Measurements from ENCODE around the gene GALNT14.

The GALNT14 gene

DNA sequence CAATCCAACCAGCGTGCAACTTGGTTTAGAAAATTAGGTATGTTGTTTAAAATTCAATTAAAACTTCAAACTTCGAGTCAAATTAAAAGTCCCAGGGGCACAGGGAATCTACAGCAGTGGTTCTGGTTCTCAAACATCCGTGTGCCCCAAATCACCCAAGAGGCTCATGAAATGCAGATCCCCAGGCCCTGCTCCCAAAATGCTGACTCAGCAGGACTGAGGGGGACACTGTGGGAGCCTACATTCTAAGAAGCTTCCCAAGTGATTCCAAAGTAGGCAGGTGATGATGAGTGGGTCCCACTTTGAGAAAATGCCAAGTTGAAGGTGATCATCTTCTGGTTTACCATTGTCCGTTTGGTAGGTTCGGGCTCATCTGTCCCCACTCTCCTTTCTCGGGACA, 82.3 kb downstream of the GALNT14 start:
- no peak for DNase-seq (ENCODE audit: low read depth in 2 of 2)

DNA sequence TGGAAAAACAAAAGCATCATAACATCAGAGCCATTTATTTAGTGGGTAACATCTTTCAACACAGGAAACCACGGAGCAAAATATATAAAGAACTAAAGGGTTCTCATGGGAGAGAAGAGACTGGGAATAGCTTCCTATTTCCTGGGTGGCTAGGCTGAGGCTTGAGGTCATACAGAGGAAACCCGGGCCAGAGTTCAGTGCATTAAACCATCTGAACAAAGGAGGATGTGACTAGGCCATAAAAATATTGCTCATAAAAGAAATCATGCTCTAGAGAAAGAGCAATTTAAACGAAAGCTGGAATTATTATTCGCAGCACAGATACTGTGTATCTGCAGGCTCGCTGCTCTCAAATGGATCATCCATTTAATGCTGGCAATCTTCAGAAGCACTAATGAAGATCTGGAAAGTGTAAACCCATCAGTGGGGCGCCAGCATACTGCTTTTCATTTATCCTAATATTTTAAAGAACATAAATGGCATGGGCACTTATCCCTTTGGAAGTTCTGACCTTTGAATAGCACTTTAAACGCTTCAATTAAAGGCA, 83.3 kb downstream of the GALNT14 start:
- DNase-seq (ENCODE audit: low read depth in 2 of 2) = no peak

DNA sequence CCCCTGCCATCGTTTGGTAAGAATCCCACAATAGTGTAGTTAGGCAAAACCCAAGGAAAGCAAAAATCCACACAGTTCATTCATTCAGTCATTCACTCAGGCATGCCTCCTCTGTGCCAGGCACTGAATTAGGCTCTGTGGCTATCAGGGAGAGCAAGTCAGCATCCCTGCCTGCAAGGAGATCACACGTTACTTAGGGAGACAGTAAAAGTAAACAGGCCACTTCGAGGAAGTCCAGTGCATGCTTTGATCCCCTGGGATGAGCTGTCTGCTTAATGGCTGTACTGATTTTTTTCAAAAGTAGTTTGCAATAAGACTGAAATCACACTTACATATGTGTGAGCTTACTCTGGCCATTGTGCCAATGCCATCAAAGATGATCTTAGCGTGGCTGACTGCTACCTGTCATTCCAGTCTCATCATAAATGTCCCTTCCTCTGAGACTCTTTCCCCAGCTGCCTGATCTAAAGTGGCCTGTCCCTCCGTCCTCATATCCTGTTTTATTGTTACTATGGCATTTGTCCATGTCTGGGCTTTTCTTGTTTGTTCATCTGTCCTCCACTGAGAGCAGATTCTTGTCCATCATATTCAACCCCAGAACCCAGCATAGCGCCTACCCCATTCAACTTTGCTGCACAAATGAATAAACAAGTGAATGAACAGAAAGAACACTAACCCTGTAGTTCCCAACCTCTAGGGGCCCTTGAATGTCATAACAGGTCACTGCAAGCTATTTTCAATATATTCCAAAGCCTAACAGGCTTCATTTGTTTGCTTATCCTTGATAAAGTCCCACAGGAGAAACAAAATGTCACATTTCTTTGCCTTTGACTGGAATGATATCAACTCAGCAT, 84.1 kb downstream of the GALNT14 start:
- no peak for DNase-seq (ENCODE audit: low read depth in 2 of 2)

DNA sequence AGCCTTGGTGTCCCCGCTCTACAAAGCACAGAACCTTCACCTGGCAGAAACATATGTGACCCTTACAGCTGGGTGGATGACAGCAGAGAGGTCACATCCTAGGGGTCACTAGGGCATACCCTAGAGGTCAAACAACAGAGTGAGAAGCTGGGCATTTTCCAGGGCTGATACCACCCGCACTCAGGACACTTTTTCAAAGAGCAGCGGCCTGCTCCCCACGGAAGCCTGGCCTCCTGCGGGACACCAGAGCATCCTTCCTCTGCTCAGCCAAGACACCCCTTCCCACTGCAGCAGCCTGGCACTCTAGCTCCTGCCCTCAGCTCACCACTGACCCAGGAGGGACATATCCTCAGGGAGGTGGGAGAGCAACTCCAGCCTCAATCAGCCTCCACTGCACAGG, 86.0 kb downstream of the GALNT14 start:
- DNase-seq (ENCODE audit: low read depth in 2 of 2) = no peak

DNA sequence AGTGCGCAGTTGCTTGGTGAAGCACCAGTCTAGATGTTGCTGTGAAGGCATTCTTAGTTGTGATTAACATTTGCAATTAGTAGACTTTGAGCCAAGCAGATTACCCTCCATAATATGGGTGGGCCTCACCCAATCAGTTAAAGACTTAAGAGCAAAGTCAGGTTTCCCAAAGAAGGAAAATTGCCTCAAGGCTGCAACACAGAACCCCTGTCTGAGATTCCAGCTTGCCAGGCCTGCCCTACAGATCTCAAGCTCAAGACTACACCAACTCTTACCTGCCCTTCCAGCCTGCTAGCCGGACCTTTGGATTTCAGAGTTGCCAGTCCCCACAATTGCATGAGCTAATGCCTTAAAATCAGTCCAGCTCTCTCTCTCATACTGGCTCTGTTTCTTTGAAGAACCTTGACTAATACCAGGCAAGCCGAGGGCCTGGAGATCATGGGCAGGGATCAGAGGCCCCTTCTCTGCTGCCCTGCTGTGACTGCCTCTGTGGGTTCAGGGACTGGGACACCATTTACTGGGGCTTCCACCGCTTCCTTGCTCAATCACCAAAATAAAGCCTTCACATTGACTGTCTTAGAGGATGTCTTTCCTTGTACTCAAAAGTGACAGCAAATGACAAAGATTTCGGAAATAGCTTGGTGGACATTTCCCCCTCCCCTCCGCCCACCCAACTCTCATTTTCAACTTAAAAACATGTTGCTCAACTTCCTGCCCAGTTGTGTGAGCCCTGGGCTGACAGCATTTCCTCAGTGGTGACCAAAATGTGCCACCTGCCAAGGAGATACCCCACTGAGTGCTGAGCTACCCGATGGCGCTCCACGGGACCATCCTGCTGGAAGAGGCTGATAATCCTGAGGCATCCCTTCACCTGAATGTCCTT, 86.7 kb downstream of the GALNT14 start:
- DNase-seq (ENCODE audit: low read depth in 2 of 2) = no peak

DNA sequence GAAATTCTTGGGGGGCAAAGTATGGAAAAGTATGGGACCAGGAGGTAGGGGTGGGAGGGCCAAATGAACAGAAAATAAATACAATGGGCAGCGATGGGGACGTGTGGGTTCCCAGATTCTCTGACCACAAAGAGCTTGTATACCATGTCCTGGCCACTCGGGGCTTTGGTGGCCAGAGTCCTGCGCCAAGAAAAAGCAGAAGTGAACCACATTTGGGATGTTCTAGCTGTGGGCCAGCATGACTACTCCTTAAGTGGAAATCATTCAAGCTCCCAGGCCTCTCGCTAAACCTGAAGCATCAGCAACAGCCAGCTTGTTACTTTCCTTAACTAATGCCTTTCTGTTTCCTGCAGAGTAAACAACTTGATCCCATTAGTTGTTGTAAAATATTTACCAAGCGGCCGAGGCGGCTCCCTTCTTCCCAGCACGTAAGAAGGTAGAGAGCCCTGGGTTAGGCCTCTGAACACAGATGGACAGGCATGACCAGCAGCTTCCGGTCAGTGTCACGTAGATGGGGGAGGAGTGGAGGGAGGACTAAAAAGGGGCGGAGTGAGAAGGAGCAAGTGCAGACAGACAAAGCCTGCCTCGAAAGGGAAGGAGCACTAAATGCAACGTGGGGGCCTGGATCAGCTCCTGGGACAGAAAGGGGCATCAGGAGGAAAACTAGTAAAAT, 88.2 kb downstream of the GALNT14 start:
- no peak for DNase-seq (ENCODE audit: low read depth in 2 of 2)

DNA sequence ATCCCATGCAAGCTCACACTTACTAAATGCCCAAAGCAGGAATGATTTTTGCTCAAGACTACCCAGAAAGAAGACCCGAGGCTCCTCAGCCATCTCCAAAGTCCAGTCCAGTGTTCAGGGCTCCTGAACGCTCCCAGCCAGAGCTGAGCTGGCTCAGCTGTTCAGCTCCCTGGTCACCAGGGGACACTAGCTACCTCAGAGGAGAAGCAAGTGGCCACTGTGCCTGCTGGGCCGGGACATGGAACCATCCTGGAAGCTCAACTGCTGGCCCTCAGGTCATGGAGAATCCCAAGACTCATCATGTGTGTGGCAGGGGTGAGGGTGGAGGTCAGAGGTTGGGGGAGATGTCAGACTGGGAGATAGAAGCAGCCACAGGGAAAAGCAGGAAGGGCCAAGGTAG, 89.0 kb downstream of the GALNT14 start:
- DNase-seq (ENCODE audit: low read depth in 2 of 2) = no peak

DNA sequence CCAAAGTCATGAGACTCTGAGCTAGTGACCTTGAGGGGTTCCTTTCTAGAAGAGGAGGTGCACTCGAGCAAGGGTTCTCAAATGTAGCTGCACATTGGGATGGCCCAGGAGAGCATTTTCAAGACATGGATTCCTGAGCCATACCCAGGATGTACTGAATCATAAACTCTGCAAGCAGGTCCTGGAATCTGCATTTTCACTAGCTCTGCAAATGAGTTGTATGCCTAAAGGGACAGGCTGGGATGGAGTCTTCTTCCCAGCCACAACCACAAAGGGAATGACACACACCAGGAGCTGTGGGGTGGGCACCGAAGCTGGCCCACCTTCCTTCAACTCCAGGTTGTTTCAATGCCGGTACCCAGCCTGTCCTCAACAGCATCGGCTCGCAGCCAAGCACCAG, 90.6 kb downstream of the GALNT14 start:
- DNase-seq (ENCODE audit: low read depth in 2 of 2) = no peak

DNA sequence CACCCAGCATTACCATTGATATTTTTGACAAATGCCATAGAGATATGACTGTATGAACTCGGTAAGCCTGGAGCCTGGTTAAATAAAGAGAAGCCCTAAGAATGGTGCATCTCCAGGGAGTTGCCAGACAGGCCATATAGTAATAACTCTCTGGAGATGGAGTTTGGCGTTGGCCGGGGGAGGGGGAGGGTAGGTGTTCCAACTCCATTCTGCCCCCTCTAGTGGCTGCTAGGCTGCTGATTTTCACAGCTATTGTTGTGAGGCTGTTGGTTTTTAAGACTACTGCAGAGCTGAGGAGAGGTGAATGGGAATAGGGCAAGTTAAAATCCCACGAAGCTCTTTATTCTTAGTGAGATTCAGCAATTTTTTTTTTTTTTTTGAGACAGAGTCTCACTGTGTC, 99.9 kb downstream of the GALNT14 start:
- no peak for DNase-seq (ENCODE audit: low read depth in 2 of 2)

DNA sequence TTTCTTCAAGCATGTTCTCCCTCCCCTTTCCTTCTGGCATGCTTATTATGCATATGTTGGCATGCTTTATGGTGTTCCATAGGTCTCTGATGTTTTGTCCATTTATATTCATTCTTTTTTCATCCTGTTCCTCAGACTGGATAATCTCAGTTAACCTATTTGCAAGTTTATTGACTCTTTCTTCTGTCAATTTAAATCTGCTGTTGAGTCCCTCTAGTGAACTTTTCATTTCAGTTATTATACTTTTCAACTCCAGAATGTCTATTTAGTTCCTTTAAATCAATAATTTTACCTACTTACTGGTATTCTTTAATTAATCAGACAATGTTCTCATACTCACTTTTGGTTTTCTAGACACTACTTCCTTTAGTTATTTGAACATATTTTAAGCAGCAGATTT, 101.2 kb downstream of the GALNT14 start:
- DNase-seq (ENCODE audit: low read depth in 2 of 2) = no peak

DNA sequence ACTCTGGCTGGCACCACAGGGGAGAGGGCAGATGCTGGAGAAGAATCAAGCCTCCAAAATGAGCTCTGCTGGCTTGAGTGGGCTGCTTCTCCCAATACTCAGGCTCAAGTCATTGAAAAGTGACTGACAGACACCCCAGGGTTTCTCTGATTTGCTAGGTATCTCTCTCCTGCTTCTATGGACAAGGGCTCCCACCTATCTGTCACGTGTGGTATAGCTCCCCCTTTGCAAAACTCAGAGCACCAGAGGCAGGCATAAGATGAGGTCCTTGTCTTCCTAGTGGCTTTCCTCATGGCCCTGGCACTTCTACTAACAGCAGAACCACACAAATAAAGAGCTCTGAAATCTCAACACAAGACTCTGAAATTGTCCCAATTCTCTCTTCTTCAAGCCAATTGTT, 105.2 kb downstream of the GALNT14 start:
- DNase-seq (ENCODE audit: low read depth in 2 of 2) = no peak

DNA sequence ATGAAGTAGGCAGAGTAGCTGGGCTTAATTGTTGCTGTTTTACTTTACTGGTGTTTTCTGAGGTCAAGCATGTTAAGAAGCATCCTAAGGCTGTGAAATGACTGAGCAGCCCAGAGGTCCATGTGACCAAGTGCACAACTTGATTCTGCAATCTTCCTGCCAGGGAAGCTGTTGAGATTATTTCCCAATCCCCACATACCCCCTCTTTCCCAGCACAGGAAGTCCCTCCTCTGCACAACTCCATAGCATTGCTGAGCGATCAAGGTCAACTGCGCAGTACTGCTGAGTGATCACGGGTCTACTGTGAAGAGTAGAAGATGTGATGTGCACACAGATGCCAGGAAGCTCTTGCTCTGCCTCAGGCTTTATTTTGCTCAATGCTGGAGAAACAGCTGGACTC, 105.8 kb downstream of the GALNT14 start:
- no peak for DNase-seq (ENCODE audit: low read depth in 2 of 2)

DNA sequence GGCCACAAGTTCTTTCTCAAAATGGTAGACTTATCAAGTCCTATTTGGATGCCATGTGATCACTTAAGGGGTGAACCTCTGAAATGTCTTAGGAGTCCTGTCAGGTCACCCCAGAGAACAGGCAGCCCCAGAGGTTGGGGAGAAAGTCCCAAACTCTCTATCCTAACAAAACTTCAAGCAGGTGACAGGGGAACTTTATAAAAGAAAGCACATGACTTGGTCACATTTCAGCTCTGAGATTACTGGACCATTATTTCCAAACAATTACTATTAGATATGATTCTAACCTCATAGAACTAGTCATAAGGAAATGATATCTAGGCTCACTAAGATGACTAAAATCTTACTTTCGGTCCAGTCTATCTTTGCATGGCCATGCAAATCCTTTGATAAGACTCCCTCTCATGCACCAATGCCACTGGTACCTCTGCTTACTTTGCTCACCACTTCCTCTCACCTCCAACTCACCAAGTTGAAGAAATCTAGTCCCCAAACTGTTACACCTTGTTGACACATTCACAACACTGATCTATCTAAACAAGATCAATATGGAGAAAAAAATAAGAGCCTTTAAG, 107.0 kb downstream of the GALNT14 start:
- no peak for DNase-seq (ENCODE audit: low read depth in 2 of 2)

DNA sequence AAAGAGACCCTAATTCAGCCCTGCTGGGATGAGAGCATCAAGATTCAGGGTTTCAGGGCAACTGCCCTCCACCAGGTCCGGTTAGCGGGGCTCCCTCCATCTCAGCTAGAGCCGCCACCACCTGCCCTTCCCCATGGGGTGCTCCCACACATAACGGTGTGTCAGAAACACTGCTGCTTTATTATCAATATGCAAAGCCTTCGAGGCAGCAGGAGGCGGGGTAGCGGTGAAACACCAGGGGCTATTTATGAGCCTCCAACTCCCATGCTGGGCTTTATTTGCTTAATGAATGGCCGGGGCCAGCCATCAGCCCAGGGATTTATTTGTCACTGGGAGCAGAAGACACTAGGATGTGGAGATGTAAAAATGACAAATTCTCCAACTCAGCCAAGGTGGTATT, 109.8 kb downstream of the GALNT14 start:
- DNase-seq (ENCODE audit: low read depth in 2 of 2) = no peak

DNA sequence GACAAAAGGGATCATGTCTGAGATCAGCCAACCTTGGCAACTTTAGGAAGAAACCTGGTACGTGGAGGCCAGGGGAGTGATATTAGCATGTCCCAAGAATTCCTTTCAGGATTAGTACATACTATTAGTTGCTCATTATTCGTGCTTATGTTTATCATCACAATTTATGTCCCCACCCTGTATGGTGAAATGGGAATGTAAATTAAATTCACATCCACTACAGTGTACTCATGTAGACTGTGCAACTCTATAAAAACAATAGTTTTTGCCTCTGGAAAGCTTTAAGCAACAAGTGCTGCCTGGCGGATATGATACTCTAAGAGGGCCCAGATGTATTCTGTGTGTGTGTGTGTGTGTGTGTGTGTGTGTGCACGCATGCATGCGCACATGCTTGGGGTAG, 110.7 kb downstream of the GALNT14 start:
- DNase-seq (ENCODE audit: low read depth in 2 of 2) = no peak

DNA sequence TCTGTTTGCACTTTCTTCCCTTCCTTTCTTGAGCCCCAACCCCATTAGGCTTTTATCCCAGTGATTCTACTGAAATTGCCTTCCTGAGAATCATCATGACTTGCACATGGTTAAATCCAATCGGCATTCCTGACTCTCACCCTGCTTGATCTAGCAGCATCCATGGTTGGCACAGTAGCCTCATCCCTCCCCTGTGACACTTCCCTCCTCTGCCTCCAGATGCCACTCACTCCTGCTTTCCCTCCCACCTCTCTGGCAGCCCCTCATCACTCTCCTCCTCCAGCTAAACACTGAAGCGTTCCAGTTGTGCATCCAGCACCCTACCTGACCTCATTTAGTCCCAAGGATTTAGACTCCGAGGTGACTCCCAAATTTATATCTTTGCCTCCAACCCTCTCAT, 114.7 kb downstream of the GALNT14 start:
- DNase-seq (ENCODE audit: low read depth in 2 of 2) = no peak

DNA sequence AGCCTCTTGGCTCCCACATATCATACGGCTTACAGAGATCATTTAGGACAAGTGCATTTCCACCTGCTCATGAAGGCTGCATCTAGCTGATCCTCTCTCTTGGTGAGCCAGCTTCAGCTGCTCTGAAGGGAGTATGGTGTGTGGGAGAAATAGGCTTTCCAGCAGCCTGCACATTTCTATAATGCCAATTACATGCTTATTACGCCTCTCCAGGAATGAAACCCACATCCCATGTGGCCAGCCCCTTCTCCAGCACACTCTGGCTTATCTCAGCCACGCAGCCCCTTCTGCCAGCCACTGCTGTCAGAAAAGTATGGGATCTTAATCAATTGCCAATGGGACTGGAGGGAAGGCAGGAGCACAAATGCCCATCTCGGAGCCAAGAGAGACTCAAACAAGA, 117.5 kb downstream of the GALNT14 start:
- no peak for DNase-seq (ENCODE audit: low read depth in 2 of 2)

DNA sequence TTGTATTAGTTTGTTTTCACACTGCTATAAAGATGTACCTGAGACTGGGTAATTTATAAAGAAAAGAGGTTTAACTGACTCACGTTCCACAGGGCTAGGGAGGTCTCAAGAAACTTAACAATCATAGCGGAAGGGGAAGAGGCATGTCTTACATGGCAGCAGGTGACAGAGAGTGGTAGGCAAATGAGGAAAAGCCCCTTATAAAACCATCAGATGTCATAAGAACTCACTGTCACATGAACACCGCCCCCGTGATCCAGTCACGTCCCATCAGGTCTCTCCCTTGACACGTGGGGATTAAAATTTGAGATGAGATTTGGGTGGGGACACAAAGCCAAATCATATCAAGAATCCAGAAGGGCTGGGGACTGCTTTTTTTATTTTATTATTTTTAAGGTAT, 120.0 kb downstream of the GALNT14 start:
- DNase-seq (ENCODE audit: low read depth in 2 of 2) = no peak

DNA sequence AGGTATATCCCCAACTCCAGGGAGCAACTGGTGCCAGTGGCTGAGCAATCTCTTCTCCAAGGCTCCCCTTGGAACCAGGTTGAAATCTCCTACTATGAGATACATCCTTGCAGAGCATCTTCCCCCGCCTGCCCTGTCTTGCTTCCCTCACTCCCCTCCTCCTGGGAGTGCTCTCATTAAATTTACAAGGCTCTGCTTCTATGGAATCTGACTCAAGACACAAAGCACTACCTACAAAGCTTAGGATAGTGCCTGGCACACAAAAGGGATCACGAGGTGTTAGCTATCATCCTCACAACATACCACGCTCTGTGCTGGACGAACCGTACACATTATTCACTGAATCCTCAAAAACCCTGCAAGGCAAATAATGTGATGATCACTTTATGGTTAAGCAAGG, 121.6 kb downstream of the GALNT14 start:
- DNase-seq (ENCODE audit: low read depth in 2 of 2) = no peak

DNA sequence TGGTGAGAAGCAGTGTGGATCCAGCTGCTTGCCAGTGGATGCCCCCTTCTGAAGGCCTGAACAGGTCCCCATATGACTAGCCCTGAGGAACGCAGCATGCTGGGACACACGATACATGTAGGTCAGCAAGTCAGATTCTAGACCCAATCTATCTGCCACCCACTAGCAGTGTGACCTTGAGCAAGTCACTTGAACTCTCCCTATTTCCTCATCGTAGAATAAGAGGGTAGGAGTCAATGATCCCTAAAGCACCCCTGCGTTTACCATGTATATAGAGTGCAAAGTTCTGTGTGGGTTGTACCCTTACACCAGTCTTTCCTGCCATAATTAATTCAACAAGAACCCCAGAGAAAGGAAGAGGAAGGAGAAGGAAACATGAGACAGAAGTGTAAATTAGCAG, 123.7 kb downstream of the GALNT14 start:
- DNase-seq (ENCODE audit: low read depth in 2 of 2) = no peak

DNA sequence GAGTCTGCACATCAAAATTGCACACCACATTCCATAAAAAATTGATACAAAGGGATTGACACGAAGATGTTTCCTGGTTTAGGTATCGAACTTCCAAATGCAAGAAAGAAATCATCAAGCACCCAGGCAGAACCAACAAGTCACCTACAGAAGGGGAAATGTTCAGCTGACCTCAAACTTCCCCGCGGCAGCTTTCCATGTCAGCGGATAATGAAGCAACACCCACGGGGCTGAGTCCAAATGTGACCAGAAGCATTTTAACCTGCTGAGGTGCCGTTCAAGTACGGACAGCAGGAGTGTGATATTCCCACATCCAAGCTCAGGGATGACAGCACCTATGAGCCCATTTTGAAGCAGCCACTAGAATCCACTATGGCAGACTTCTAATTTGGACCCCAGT, 124.9 kb downstream of the GALNT14 start:
- DNase-seq (ENCODE audit: low read depth in 2 of 2) = no peak

DNA sequence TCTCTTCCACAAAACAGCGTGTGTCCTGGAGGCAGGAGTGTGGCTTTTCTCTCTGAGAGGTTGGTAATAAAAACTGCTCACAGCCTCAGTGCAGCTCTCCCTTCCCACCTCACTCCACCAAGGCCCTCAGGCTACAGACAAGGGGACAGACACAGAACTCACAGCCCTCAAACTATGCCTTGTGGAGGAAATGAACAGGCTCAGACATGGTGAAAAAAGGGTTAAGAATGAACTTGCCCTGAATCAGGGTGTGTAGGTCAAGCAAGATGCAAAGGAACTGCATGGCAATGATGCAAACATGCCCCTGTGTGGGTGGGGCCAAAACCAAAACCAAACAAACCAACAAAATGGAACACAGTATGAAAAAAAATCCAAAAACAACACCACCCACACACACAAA, 125.8 kb downstream of the GALNT14 start:
- no peak for DNase-seq (ENCODE audit: low read depth in 2 of 2)
